Liver (tissue), 9 donors: Measurements from ENCODE around the gene CEP57. TPM values are rescaled to one million over a fixed set of nuclear protein-coding genes. Genes with fewer than 3 reads are reported as not detected.

Experiments
- DNase-seq: peaks from one replicate; pipeline ENCODE4 v3.0.0-alpha.2; 2017; ENCODE audit warnings: low spot score
- H3K27ac ChIP-seq, 2 donors: one replicate each; pipeline ENCODE4 v1.7.0; 2013; ENCODE audit warnings: inconsistent platforms in 2 of 2, low read length in 2 of 2, control low read depth in 1 of 2, low read depth in 1 of 2, mild to moderate bottlenecking in 1 of 2
- H3K27me3 ChIP-seq, 4 donors: one replicate each; pipeline versions ENCODE4 v1.6.1 to v1.7.0; 2013; ENCODE audit warnings: low read length in 3 of 4, inconsistent platforms in 1 of 4, mild to moderate bottlenecking in 1 of 4, moderate library complexity in 1 of 4; ENCODE audit not compliant: control insufficient read depth in 4 of 4, insufficient read depth in 4 of 4
- H3K36me3 ChIP-seq, 4 donors: one replicate each; pipeline versions ENCODE4 v1.6.1 to v1.7.0; 2013; ENCODE audit warnings: low read length in 3 of 4, mild to moderate bottlenecking in 3 of 4, low read depth in 1 of 4, moderate library complexity in 1 of 4; ENCODE audit not compliant: control insufficient read depth in 4 of 4, insufficient read depth in 3 of 4
- H3K4me1 ChIP-seq, 4 donors: one replicate each; pipeline versions ENCODE4 v1.6.1 to v1.7.0; 2013; ENCODE audit warnings: low read length in 3 of 4, mild to moderate bottlenecking in 3 of 4, moderate library complexity in 1 of 4; ENCODE audit not compliant: control insufficient read depth in 4 of 4, insufficient read depth in 4 of 4
- H3K4me3 ChIP-seq, 3 donors: one replicate each; pipeline versions ENCODE4 v1.6.1 to v1.7.0; 2013; ENCODE audit warnings: low read length in 3 of 3, control low read depth in 1 of 3, low read depth in 1 of 3, mild to moderate bottlenecking in 1 of 3
- H3K9ac ChIP-seq, 2 donors: one replicate each; pipeline ENCODE4 v1.7.0; 2013; ENCODE audit warnings: low read length in 2 of 2, mild to moderate bottlenecking in 2 of 2, moderate library complexity in 2 of 2, control low read depth in 1 of 2, low read depth in 1 of 2
- H3K9me3 ChIP-seq, 4 donors: one replicate each; pipeline versions ENCODE4 v1.6.1 to v1.7.0; 2013; ENCODE audit warnings: low read length in 3 of 4; ENCODE audit not compliant: control insufficient read depth in 4 of 4
- CTCF ChIP-seq: fragments of 150-350 bp; IDR thresholded peaks from 2 replicates; pipeline ENCODE4 v1.5.1; 2017; ENCODE audit warnings: improper control_type of control experiment, low read depth, low read length; ENCODE audit not compliant: missing input control
- FOXA2 ChIP-seq: IDR thresholded peaks from 2 replicates; pipeline ENCODE4 v1.6.1; 2016; ENCODE audit warnings: antibody characterized with exemption
- GABPA ChIP-seq, 2 donors: IDR thresholded peaks in 1 of 2; conservative IDR thresholded peaks in 1 of 2; 2 replicates each; pipeline ENCODE4 v1.6.1; 2016; ENCODE audit warnings: antibody characterized with exemption in 2 of 2, mild to moderate bottlenecking in 1 of 2, moderate library complexity in 1 of 2
- HNF4A ChIP-seq, 2 donors: conservative IDR thresholded peaks; 2 replicates each; pipeline ENCODE4 v1.6.1; 2016; ENCODE audit warnings: antibody characterized with exemption in 2 of 2, mild to moderate bottlenecking in 2 of 2
- HNF4G ChIP-seq: IDR thresholded peaks from 2 replicates; pipeline ENCODE4 v1.6.1; 2016; ENCODE audit warnings: antibody characterized with exemption
- JUND ChIP-seq, 2 donors: IDR thresholded peaks; 2 replicates each; pipeline ENCODE4 v1.6.1; 2016; ENCODE audit warnings: antibody characterized with exemption in 2 of 2
- MAX ChIP-seq: IDR thresholded peaks from 2 replicates; pipeline ENCODE4 v1.6.1; 2016; ENCODE audit warnings: antibody characterized with exemption
- NR2F2 ChIP-seq: IDR thresholded peaks from 2 replicates; pipeline ENCODE4 v1.6.1; 2016; ENCODE audit warnings: antibody characterized with exemption
- RAD21 ChIP-seq, 2 donors: IDR thresholded peaks; 2 replicates each; pipeline ENCODE4 v1.6.1; 2016; ENCODE audit warnings: antibody characterized with exemption in 2 of 2, mild to moderate bottlenecking in 2 of 2
- REST ChIP-seq: IDR thresholded peaks from 2 replicates; pipeline ENCODE4 v1.6.1; 2016; ENCODE audit warnings: antibody characterized with exemption, mild to moderate bottlenecking
- RXRA ChIP-seq, 2 donors: IDR thresholded peaks; 2 replicates each; pipeline ENCODE4 v1.6.1; 2017 to 2018; ENCODE audit warnings: antibody characterized with exemption in 2 of 2, mild to moderate bottlenecking in 1 of 2
- SP1 ChIP-seq: IDR thresholded peaks from 2 replicates; pipeline ENCODE4 v1.6.1; 2018; ENCODE audit warnings: antibody characterized with exemption, mild to moderate bottlenecking
- TAF1 ChIP-seq: conservative IDR thresholded peaks from 2 replicates; pipeline ENCODE4 v1.6.1; 2016; ENCODE audit warnings: antibody characterized with exemption, mild to moderate bottlenecking
- YY1 ChIP-seq: IDR thresholded peaks from 2 replicates; pipeline ENCODE4 v1.6.1; 2016; ENCODE audit warnings: antibody characterized with exemption, mild to moderate bottlenecking
- WGBS: extraction: QIAGEN DNeasy Blood & Tissue Kit; methylation state at CpG from one replicate; pipeline ENCODE4 v1.1.7; 2013; 5-methylcytosine and 5-hydroxymethylcytosine counted together
- polyA plus RNA-seq, 2 donors: library from polyadenylated mRNA; stranded (reverse) in 1 of 2; unstranded in 1 of 2; fragments of 200-250 nt in 1 of 2; fragments of >200 nt in 1 of 2; fragmentation: Nextera tagmentation in 1 of 2; extraction: Ambion mirVana in 1 of 2; gene quantifications; one replicate each; pipeline versions ENCODE4 v1.2.1 to v1.2.3, GENCODE V29; 2013 to 2015
- total RNA-seq, 2 donors: library from RNA; depleted of rRNA; stranded (reverse); fragments of >200 nt; gene quantifications; one replicate each; pipeline ENCODE4 v1.2.3, GENCODE V29; 2014
- TF ChIP-seq, protein P1 (sequence below): IDR thresholded peaks from 2 replicates; pipeline ENCODE4 v1.6.1; 2016; ENCODE audit warnings: antibody characterized with exemption
- TF ChIP-seq, protein P2 (sequence below): IDR thresholded peaks from 2 replicates; pipeline ENCODE4 v1.6.1; 2016; ENCODE audit warnings: antibody characterized with exemption
- donor health status: healthy.
- donor health status: healthy.
- donor health status: healthy.
- donor health status: healthy.
- donor health status: healthy.

The CEP57 gene
- total and polyA plus RNA-seq, 4 donors = 11.2 to 32.8 (median 31.1) TPM

- TF ChIP-seq REST = no peak
Measured at GRCh38 chr11:95792700-95793099, 2.4 kb downstream of the CEP57 start (continued).

- no peak for TF ChIP-seq JUND (IDR thresholded peaks at IDR 0.05)
- TF ChIP-seq NR2F2 = no peak
- TF ChIP-seq CTCF = no peak
- TF ChIP-seq TAF1 = no peak
- TF ChIP-seq SP1 = no peak
- no peak for TF ChIP-seq HNF4A (conservative IDR thresholded peaks at IDR 0.05)
- no peak for TF ChIP-seq HNF4G
- TF ChIP-seq RXRA (IDR thresholded peaks at IDR 0.05) = no peak
- TF ChIP-seq, protein P1, sequence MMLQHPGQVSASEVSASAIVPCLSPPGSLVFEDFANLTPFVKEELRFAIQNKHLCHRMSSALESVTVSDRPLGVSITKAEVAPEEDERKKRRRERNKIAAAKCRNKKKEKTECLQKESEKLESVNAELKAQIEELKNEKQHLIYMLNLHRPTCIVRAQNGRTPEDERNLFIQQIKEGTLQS = no peak
- no peak for TF ChIP-seq YY1
- TF ChIP-seq REST = no peak
- TF ChIP-seq, protein P2, sequence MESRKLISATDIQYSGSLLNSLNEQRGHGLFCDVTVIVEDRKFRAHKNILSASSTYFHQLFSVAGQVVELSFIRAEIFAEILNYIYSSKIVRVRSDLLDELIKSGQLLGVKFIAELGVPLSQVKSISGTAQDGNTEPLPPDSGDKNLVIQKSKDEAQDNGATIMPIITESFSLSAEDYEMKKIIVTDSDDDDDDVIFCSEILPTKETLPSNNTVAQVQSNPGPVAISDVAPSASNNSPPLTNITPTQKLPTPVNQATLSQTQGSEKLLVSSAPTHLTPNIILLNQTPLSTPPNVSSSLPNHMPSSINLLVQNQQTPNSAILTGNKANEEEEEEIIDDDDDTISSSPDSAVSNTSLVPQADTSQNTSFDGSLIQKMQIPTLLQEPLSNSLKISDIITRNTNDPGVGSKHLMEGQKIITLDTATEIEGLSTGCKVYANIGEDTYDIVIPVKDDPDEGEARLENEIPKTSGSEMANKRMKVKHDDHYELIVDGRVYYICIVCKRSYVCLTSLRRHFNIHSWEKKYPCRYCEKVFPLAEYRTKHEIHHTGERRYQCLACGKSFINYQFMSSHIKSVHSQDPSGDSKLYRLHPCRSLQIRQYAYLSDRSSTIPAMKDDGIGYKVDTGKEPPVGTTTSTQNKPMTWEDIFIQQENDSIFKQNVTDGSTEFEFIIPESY = no peak
- no peak for TF ChIP-seq RAD21 (IDR thresholded peaks at IDR 0.05)
- TF ChIP-seq MAX = no peak
- no peak for TF ChIP-seq GABPA (IDR thresholded peaks at IDR 0.05 in 1 of 2, conservative IDR thresholded peaks at IDR 0.05 in 1 of 2)
- TF ChIP-seq FOXA2 = no peak
- Histone ChIP-seq H3K9ac (no peak overlapping the region), H3K4me3 (no peak overlapping the region), H3K4me1 (peaks cover 11 to 46% (median 21%) of the 10 kb centered on the region in 4 donors), H3K27me3 (no peaks in the 10 kb centered on the region), H3K27ac (no peak overlapping the region), H3K36me3 (no peaks in the 10 kb centered on the region), H3K9me3 (no peaks in the 10 kb centered on the region)
- DNase-seq = no peak
- 93% methylated on average over 4 of the region's 4 CpGs for WGBS
Measured at GRCh38 chr11:95793116-95793515, 2.8 kb downstream of the CEP57 start.
